Testis (tissue), 2 donors: ENCODE results near the gene ZNF254.

Experiments
- CTCF ChIP-seq, 3 experiments: fragments of 450-650 bp in 2 of 3; fragments of 200-600 bp in 1 of 3; sonication (generic) in 1 of 3; IDR thresholded peaks; one replicate each; pipeline ENCODE4 v1.5.1; 2016 to 2019; ENCODE audit warnings: antibody characterized with exemption in 3 of 3, mild to moderate bottlenecking in 2 of 3, moderate library complexity in 1 of 3
- POLR2A ChIP-seq: fragments of 450-650 bp; IDR thresholded peaks from one replicate; pipeline ENCODE4 v1.6.1; 2017; ENCODE audit warnings: antibody characterized with exemption, mild to moderate bottlenecking, moderate library complexity

GRCh38 chr19:24063295-24063694, 23.7 kb upstream of the ZNF254 start:
- TF ChIP-seq CTCF (IDR thresholded peaks at IDR 0.05) (no peak), POLR2A (no peak)
